Cardiac fibroblast (primary cell): ENCODE results near the gene ORAI3.

Experiments
- DNase-seq, 2 donors: peaks; one replicate each; pipeline versions ENCODE4 v3.0.0 to v3.0.0-alpha.2; 2010; ENCODE audit warnings: low read depth in 2 of 2
- H3K4me3 ChIP-seq, 2 donors: replicated peaks in 1 of 2; 1 replicate in 1 of 2; 2 replicates in 1 of 2; pipeline ENCODE4 v1.5.1; 2011; ENCODE audit warnings: low read depth in 2 of 2, low read length in 2 of 2, mild to moderate bottlenecking in 2 of 2, moderate library complexity in 1 of 2
- TF ChIP-seq, protein P1 (sequence below): IDR thresholded peaks from one replicate; pipeline ENCODE4 v1.5.1; 2011; ENCODE audit warnings: low read depth, mild to moderate bottlenecking, low read length, inconsistent platforms

The ORAI3 gene

GRCh38 chr16:30984669-30985400 is 36.0 kb downstream of the ORAI3 start, which contains the start of gene HSD3B7:
Gene HSD3B7 (plus strand): TSS chr16:30985207. CDS start chr16:30985659, 452 bp downstream.
- TF ChIP-seq, protein P1, sequence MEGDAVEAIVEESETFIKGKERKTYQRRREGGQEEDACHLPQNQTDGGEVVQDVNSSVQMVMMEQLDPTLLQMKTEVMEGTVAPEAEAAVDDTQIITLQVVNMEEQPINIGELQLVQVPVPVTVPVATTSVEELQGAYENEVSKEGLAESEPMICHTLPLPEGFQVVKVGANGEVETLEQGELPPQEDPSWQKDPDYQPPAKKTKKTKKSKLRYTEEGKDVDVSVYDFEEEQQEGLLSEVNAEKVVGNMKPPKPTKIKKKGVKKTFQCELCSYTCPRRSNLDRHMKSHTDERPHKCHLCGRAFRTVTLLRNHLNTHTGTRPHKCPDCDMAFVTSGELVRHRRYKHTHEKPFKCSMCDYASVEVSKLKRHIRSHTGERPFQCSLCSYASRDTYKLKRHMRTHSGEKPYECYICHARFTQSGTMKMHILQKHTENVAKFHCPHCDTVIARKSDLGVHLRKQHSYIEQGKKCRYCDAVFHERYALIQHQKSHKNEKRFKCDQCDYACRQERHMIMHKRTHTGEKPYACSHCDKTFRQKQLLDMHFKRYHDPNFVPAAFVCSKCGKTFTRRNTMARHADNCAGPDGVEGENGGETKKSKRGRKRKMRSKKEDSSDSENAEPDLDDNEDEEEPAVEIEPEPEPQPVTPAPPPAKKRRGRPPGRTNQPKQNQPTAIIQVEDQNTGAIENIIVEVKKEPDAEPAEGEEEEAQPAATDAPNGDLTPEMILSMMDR: peak; percentile 97
- DNase-seq: peak; percentile 82 to 86
- H3K4me3 ChIP-seq: peak within 1 kb of the TSS; percentile 41 to 42

DNA sequence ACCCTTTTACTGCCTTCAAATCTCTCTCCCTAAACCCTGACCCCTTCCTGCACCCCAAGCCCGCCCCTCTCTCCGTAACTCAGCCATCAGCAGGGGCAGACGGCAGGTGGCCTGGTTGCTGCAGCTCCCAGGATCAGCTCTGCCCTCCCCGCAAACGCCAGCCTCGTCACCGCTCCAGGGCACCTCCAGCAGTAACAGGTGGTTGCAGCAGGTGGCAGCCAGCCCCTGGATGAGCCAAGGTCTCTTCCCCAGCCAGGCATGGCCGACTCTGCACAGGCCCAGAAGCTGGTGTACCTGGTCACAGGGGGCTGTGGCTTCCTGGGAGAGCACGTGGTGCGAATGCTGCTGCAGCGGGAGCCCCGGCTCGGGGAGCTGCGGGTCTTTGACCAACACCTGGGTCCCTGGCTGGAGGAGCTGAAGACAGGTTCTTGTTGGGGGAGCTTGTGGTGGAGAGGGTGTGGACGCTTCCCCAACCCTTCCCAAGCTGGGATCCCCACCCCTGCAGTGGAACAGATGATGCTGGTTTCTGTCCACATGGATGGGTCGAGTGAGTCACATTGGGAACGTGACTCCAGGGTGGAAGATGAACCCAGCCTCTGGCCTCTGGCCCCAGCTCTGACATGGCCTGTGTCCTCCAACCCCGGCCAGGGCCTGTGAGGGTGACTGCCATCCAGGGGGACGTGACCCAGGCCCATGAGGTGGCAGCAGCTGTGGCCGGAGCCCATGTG is 36.7 kb downstream of the ORAI3 start:
- TF ChIP-seq, protein P1: no peak
- no peak for DNase-seq
- peak overlapping the region; percentile 41 to 42 for H3K4me3 ChIP-seq

GRCh38 chr16:30986129-30986991 is 37.5 kb downstream of the ORAI3 start:
- no peak for DNase-seq
- TF ChIP-seq, protein P1: no peak
- no peak overlapping the region for H3K4me3 ChIP-seq

- no peak for DNase-seq
- no peak overlapping the region for H3K4me3 ChIP-seq
Measured at GRCh38 chr16:30987581-30988190, 38.8 kb downstream of the ORAI3 start.

DNA sequence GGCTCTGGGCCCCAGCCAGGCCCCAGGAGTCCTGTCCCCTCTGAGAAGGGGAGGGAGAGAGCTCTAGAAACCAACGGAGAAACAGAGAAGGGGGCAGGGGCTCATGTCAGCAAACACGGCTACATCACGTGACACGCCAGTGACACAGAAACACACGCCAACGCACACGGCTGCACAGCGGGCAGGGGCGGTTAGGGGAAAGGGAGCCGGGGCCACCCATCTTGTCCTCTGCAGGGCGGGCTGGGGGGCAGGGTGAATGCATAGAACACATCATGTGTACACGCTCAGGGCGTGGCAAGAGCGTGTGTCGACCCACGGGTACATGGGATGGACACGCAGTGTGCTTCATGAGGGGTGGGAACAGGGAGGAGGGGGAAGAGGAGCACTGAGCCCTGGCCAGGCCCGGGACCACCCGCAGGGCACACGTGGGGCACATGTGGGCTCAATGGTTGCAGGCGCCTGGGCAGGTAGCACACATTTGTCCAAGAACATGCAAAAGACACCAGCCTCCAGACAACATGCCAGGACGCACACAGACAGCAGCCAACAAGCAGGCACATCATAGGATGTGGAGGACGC is 40.7 kb downstream of the ORAI3 start:
- DNase-seq: no peak
- TF ChIP-seq, protein P1: no peak
- H3K4me3 ChIP-seq: no peak overlapping the region

More at GRCh38 chr16:30987581-30988190, 38.8 kb downstream of the ORAI3 start:
- TF ChIP-seq, protein P1: no peak

DNA sequence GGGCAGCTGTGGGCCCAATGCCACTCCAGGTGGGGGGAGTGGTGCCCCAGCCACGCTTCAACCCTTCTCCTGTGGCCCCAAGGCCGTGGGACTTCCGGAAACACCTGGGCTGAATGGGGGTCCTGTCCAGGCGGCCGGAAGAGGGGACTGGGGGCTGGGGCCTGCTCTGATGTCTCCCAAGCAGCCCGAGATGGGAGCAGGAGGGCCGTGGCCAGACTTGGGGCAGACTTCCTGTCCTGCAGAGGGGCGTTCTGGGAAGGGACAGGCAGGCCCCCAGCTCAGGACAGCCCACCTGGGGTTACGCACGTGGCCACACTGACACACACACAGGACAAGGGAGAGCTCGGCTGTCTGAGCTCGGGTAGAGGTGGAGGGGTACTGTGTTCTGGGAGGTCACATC is 41.2 kb downstream of the ORAI3 start:
- TF ChIP-seq, protein P1: no peak
- no peak overlapping the region for H3K4me3 ChIP-seq
- no peak for DNase-seq
